Measurements from ENCODE around the gene SPTBN1.

SPTBN1 gene

DNA sequence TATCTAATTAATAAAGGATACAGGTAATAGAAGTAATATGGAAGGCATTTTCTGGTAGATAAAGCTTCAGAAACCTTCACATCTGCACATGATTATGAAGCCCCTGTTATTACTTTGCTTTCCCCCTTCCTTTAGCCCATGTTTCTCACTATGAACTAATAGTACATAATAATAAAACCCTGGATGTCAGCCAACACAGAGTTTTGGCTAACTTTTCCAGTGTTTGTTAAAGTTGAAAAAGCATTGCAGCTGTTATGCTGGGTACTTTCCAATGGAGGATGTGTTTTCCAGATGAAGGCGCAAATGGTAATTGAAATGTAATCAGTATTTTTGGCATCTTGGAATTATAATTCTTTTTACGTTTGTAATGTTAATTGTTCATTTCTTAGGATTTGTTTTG is 43.5 kb downstream of the SPTBN1 start:
- Mint-ChIP-seq H3K27me3 (ENCODE audit: low read depth, poor library complexity) (peaks cover 15% of the 10 kb centered on the region), H3K27ac (no peak overlapping the region), H3K9me3 (no peaks in the 10 kb centered on the region), H3K4me1 (peaks cover 13% of the 10 kb centered on the region), H3K4me3 (no peak overlapping the region), H3K36me3 (ENCODE audit: low read depth) (no peaks in the 10 kb centered on the region)
- TF ChIP-seq CTCF (IDR thresholded peaks at IDR 0.05) = no peak
- DNase-seq = no peak

GRCh38 chr2:54500404-54501205 is 44.5 kb downstream of the SPTBN1 start:
- H3K4me1 Mint-ChIP-seq = peaks cover 13% of the 10 kb centered on the region
- H3K27me3 Mint-ChIP-seq (ENCODE audit: low read depth, poor library complexity) = peaks cover 15% of the 10 kb centered on the region
- no peaks in the 10 kb centered on the region for H3K9me3 Mint-ChIP-seq
- no peak for DNase-seq
- H3K4me3 Mint-ChIP-seq = no peak overlapping the region
- H3K27ac Mint-ChIP-seq = no peak overlapping the region
- H3K36me3 Mint-ChIP-seq (ENCODE audit: low read depth) = no peaks in the 10 kb centered on the region
- TF ChIP-seq CTCF (IDR thresholded peaks at IDR 0.05) = no peak

DNA sequence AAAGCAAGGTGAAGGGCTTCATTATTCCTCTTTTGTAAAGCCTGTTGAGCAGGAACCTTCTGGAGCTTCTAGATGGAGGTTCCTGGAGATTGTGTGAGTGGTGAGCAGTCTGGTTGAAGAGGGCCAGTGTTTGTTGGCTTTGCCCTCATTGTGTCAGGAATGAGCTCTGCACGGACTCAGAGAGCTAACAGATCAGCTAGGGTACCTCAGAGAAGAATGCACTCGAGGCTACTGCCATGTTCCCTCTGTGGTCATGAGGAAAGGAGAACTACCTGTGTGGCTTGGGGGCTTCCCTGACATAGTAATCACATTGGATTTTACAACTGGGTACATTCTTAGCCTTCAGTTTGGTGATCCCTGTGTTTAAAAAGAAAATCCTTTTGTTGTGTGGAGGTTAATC is 46.6 kb downstream of the SPTBN1 start:
- no peak overlapping the region for H3K4me3 Mint-ChIP-seq
- H3K4me1 Mint-ChIP-seq = peaks cover 13% of the 10 kb centered on the region
- no peaks in the 10 kb centered on the region for H3K9me3 Mint-ChIP-seq
- H3K36me3 Mint-ChIP-seq (ENCODE audit: low read depth) = no peaks in the 10 kb centered on the region
- peaks cover 15% of the 10 kb centered on the region for H3K27me3 Mint-ChIP-seq (ENCODE audit: low read depth, poor library complexity)
- no peak overlapping the region for H3K27ac Mint-ChIP-seq
- DNase-seq = no peak
- TF ChIP-seq CTCF (IDR thresholded peaks at IDR 0.05) = no peak

DNA sequence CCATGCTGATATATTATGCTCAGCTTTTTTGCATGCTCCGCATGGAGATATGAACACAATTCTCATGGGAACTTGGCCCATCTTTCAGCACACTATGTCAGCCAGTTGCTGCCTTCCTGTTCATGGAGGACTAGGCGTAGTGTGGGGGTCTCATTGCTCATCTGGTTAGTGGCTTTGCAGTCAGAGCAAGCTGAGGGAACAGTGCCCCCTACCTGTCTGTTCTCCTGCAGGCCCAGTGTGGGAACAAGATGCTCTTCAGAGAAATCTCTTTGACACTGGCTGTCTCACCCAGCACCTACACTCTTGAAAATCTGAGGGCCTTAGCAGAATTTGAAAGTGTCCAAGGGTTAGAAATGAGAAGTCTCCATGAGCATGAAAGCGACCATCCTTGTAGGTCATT is 47.1 kb downstream of the SPTBN1 start:
- peaks cover 13% of the 10 kb centered on the region for H3K4me1 Mint-ChIP-seq
- no peak overlapping the region for H3K4me3 Mint-ChIP-seq
- H3K27me3 Mint-ChIP-seq (ENCODE audit: low read depth, poor library complexity) = peaks cover 15% of the 10 kb centered on the region
- DNase-seq = peak; percentile 68
- H3K36me3 Mint-ChIP-seq (ENCODE audit: low read depth) = no peaks in the 10 kb centered on the region
- H3K27ac Mint-ChIP-seq = no peak overlapping the region
- no peaks in the 10 kb centered on the region for H3K9me3 Mint-ChIP-seq
- TF ChIP-seq CTCF (IDR thresholded peaks at IDR 0.05) = peak; percentile 63

DNA sequence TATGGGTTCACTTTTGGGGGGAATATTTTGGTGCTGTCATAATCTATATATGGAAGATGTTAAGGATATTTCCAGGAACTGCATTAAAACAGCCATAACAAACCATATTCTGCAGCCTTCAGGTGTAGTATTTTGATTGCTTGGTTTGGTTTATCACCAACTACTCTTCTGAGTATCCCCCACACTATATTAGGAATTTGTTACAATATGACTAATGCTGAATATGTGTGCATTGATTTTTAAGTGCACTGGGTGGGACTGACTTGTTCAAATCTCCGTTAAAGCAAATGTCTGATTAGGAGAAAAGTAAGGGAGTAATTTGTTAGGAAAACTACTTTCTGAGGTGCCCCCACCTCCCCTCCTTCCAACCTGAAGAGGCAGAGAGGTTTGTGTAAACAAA is 47.7 kb downstream of the SPTBN1 start:
- Mint-ChIP-seq H3K9me3 (no peaks in the 10 kb centered on the region), H3K36me3 (ENCODE audit: low read depth) (no peaks in the 10 kb centered on the region), H3K27ac (no peak overlapping the region), H3K4me3 (no peak overlapping the region), H3K27me3 (ENCODE audit: low read depth, poor library complexity) (peaks cover 15% of the 10 kb centered on the region), H3K4me1 (peaks cover 13% of the 10 kb centered on the region)
- no peak for TF ChIP-seq CTCF (IDR thresholded peaks at IDR 0.05)
- DNase-seq = no peak

- Mint-ChIP-seq H3K36me3 (ENCODE audit: low read depth) (no peaks in the 10 kb centered on the region), H3K27me3 (ENCODE audit: low read depth, poor library complexity) (peaks cover 15% of the 10 kb centered on the region), H3K4me3 (no peak overlapping the region), H3K9me3 (no peaks in the 10 kb centered on the region), H3K27ac (no peak overlapping the region), H3K4me1 (peaks cover 13% of the 10 kb centered on the region)
- no peak for DNase-seq
- no peak for TF ChIP-seq CTCF (IDR thresholded peaks at IDR 0.05)
These were observed 48.7 kb downstream of the SPTBN1 start for GRCh38 chr2:54504866-54505265.

All from nephron progenitor cell (in vitro differentiated cells).